ENCODE results near the gene HORMAD2.

GRCh38 chr22:30044369-30044768 is 35.9 kb upstream of the HORMAD2 start:
- TF ChIP-seq, protein P1, sequence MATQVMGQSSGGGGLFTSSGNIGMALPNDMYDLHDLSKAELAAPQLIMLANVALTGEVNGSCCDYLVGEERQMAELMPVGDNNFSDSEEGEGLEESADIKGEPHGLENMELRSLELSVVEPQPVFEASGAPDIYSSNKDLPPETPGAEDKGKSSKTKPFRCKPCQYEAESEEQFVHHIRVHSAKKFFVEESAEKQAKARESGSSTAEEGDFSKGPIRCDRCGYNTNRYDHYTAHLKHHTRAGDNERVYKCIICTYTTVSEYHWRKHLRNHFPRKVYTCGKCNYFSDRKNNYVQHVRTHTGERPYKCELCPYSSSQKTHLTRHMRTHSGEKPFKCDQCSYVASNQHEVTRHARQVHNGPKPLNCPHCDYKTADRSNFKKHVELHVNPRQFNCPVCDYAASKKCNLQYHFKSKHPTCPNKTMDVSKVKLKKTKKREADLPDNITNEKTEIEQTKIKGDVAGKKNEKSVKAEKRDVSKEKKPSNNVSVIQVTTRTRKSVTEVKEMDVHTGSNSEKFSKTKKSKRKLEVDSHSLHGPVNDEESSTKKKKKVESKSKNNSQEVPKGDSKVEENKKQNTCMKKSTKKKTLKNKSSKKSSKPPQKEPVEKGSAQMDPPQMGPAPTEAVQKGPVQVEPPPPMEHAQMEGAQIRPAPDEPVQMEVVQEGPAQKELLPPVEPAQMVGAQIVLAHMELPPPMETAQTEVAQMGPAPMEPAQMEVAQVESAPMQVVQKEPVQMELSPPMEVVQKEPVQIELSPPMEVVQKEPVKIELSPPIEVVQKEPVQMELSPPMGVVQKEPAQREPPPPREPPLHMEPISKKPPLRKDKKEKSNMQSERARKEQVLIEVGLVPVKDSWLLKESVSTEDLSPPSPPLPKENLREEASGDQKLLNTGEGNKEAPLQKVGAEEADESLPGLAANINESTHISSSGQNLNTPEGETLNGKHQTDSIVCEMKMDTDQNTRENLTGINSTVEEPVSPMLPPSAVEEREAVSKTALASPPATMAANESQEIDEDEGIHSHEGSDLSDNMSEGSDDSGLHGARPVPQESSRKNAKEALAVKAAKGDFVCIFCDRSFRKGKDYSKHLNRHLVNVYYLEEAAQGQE (IDR thresholded peaks at IDR 0.05; ENCODE audit: low read depth, low read length), result no peak
- TF ChIP-seq RFX5 (IDR thresholded peaks at IDR 0.05; ENCODE audit: low read length) (no peak), CTCF (IDR thresholded peaks at IDR 0.05) (no peak), EZH2phosphoT487 (IDR thresholded peaks at IDR 0.05; ENCODE audit: borderline replicate concordance, low read depth) (no peak), ELF1 (IDR thresholded peaks at IDR 0.05) (no peak), NRF1 (IDR thresholded peaks at IDR 0.05; ENCODE audit: low read depth, low read length) (no peak), TCF12 (IDR thresholded peaks at IDR 0.05) (peak; percentile 84), POLR2AphosphoS5 (IDR thresholded peaks at IDR 0.05; ENCODE audit: low read depth, low read length) (peak; percentile 46; the same call in 1 of the 2 replicates), TAF1 (IDR thresholded peaks at IDR 0.05; ENCODE audit: borderline replicate concordance, low read depth, low read length) (peak; percentile 33; the same call in 1 of the 2 replicates), MAX (IDR thresholded peaks at IDR 0.05; ENCODE audit: low read depth) (no peak), IRF3 (IDR thresholded peaks at IDR 0.05; ENCODE audit: low read depth, low read length) (no peak), RXRA (IDR thresholded peaks at IDR 0.05; ENCODE audit: borderline replicate concordance, low read depth) (peak; percentile 60; the same call in 1 of the 2 replicates), NFIC (IDR thresholded peaks at IDR 0.05; ENCODE audit: borderline replicate concordance) (peak; percentile 95)
- TF ChIP-seq, protein P2, sequence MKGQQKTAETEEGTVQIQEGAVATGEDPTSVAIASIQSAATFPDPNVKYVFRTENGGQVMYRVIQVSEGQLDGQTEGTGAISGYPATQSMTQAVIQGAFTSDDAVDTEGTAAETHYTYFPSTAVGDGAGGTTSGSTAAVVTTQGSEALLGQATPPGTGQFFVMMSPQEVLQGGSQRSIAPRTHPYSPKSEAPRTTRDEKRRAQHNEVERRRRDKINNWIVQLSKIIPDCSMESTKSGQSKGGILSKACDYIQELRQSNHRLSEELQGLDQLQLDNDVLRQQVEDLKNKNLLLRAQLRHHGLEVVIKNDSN (IDR thresholded peaks at IDR 0.05; ENCODE audit: borderline replicate concordance, low read depth), result no peak
